ENCODE data around the gene WDFY4. TPM values are rescaled to one million over a fixed set of nuclear protein-coding genes. Genes with fewer than 3 reads are reported as not detected.

Gene WDFY4
- total and polyA plus RNA-seq, 2 of the 13 experiments (the other 11 are each of a cell fraction or from before 2014, with no cell fraction given), result not detected

GRCh38 chr10:49007129-49007528 lies 322.5 kb downstream of the WDFY4 start:
- no TSS peak for BruUV-seq (replicated peaks)
- intact Hi-C loops (cut with micrococcal nuclease; ENCODE audit: unreplicated experiment) (no loop called here), in situ Hi-C loops (cut with HindIII; ENCODE audit: extremely low pct_ligation_motif_present, low pct_unique_long_range_greater_than_20kb) (no loop called here)
- no peaks in the 10 kb centered on the region for H3K79me2 ChIP-seq (ENCODE audit: insufficient read depth, low read length)
- ChIA-PET POLR2A (no interaction called here), CTCF (ENCODE audit: low intra/inter-chr PET ratio, low total read pairs) (no interaction called here)
- H3K9me3 ChIP-seq (ENCODE audit: low read length), result no peaks in the 10 kb centered on the region
- no peaks in the 10 kb centered on the region for H4K20me1 ChIP-seq (ENCODE audit: insufficient read depth, low read length)
- TF ChIP-seq IRX3 (CRISPR knock-in tag; IDR thresholded peaks at IDR 0.05; ENCODE audit: borderline replicate concordance, low read depth) (no peak), MIER3 (CRISPR knock-in tag; IDR thresholded peaks at IDR 0.05; ENCODE audit: borderline replicate concordance) (no peak), MAX (IDR thresholded peaks at IDR 0.05) (no peak), ZSCAN12 (CRISPR knock-in tag; IDR thresholded peaks at IDR 0.05) (no peak), ZEB1 (IDR thresholded peaks at IDR 0.05; ENCODE audit: insufficient replicate concordance, low read depth) (no peak), ATAD3A (CRISPR knock-in tag; IDR thresholded peaks at IDR 0.05) (no peak), ZFP82 (CRISPR knock-in tag; IDR thresholded peaks at IDR 0.05; ENCODE audit: borderline replicate concordance) (no peak), DMTF1 (CRISPR knock-in tag; IDR thresholded peaks at IDR 0.05) (no peak), POGZ (CRISPR knock-in tag; IDR thresholded peaks at IDR 0.05) (no peak), NR2F2 (IDR thresholded peaks at IDR 0.05; ENCODE audit: borderline replicate concordance, low read depth) (no peak), CBX1 (IDR thresholded peaks at IDR 0.05; ENCODE audit: low read depth) (no peak), KAT2B (IDR thresholded peaks at IDR 0.05; ENCODE audit: borderline replicate concordance, low read depth, low read length) (no peak), ZNF891 (CRISPR knock-in tag; IDR thresholded peaks at IDR 0.05) (no peak), ZNF83 (CRISPR knock-in tag; IDR thresholded peaks at IDR 0.05; ENCODE audit: borderline replicate concordance) (no peak), NFE2L2 (IDR thresholded peaks at IDR 0.05; ENCODE audit: low read length) (no peak), TCF12 (IDR thresholded peaks at IDR 0.05) (no peak), TCF12 (CRISPR knock-in tag; IDR thresholded peaks at IDR 0.05) (no peak), KDM3A (CRISPR knock-in tag; IDR thresholded peaks at IDR 0.05; ENCODE audit: low read depth) (no peak), ZNF296 (CRISPR knock-in tag; conservative IDR thresholded peaks at IDR 0.05) (no peak), ZNF343 (CRISPR knock-in tag; IDR thresholded peaks at IDR 0.05) (no peak), TRAFD1 (CRISPR knock-in tag; IDR thresholded peaks at IDR 0.05; ENCODE audit: borderline replicate concordance) (no peak)
- H3K27me3 ChIP-seq (ENCODE audit: control insufficient read depth in 1 of 2, insufficient read depth in 2 of 2, low read length in 2 of 2), result no peaks in the 10 kb centered on the region
- no peaks in the 10 kb centered on the region for H3K4me1 ChIP-seq (ENCODE audit: insufficient read depth, low read length)
- no peak overlapping the region for H3K9ac ChIP-seq (ENCODE audit: insufficient read depth, low read depth, low read length)
- ATAC-seq, result no peak
- H3K27ac ChIP-seq (ENCODE audit: extremely low read length, insufficient read depth, low read length), result no peak overlapping the region
- no peak overlapping the region for H3K4me3 ChIP-seq (replicated peaks in 1 of 3; ENCODE audit: insufficient read depth in 1 of 3, low read depth in 2 of 3, low read length in 3 of 3)
- H2AFZ ChIP-seq (ENCODE audit: low read length), result no peak overlapping the region
- H3K36me3 ChIP-seq (replicated peaks in 1 of 2; ENCODE audit: control insufficient read depth in 1 of 2, insufficient read depth in 2 of 2, low read length in 2 of 2), result no peaks in the 10 kb centered on the region
- DNase-seq (ENCODE audit: low spot score), result no peak
- WGBS (ENCODE audit: low lambda C conversion rate), result 13% methylated on average over 5 of the region's 5 CpGs
- no peak overlapping the region for H3K4me2 ChIP-seq (ENCODE audit: low read depth, low read length)
- FAIRE-seq, result no peak

Measured in HepG2 (cell line).